Activated naive CD4-positive, alpha-beta T cell treated with anti-CD3 and anti-CD28 coated beads, Interleukin-2, amount 50 U/mL, for 16 hours (primary cell): ENCODE measurements around the gene TAF9.
"Not testable (repeated sequence)": the region's sequence is repeated elsewhere in the genome, so short reads cannot be mapped to it uniquely, and the experiment has no call there.

Source experiments
- DNase-seq: peaks from one replicate; pipeline ENCODE4 v3.0.0-alpha.2; 2020

Gene TAF9

GRCh38 chr5:69335341-69335935 lies 33.9 kb downstream of the TAF9 start:
- DNase-seq: no peak

- DNase-seq: peak; percentile 77
Observed at GRCh38 chr5:69334793-69335268, 34.5 kb downstream of the TAF9 start.

GRCh38 chr5:69333668-69334315 lies 35.5 kb downstream of the TAF9 start:
- not testable (repeated sequence) for DNase-seq

GRCh38 chr5:69331528-69332445 lies 37.5 kb downstream of the TAF9 start:
- DNase-seq: no peak

- DNase-seq: no peak
Observed at GRCh38 chr5:69329905-69330489, 39.3 kb downstream of the TAF9 start.

- no peak for DNase-seq
Observed at GRCh38 chr5:69326365-69326764, 43.0 kb downstream of the TAF9 start.

- DNase-seq: no peak
Observed at GRCh38 chr5:69317391-69317790, 51.9 kb downstream of the TAF9 start.

- no peak for DNase-seq
Observed at GRCh38 chr5:69315972-69316371, 53.3 kb downstream of the TAF9 start.
